NCI-H526 treated with DMSO at 0.1 percent for 48 hours (cell line): ENCODE data around the gene PRKACG.

ENCODE experiments used
- DNase-seq: peaks from one replicate; lab custom pipeline; 2025; lab: John Stamatoyannopoulos, UW

The PRKACG gene

DNA sequence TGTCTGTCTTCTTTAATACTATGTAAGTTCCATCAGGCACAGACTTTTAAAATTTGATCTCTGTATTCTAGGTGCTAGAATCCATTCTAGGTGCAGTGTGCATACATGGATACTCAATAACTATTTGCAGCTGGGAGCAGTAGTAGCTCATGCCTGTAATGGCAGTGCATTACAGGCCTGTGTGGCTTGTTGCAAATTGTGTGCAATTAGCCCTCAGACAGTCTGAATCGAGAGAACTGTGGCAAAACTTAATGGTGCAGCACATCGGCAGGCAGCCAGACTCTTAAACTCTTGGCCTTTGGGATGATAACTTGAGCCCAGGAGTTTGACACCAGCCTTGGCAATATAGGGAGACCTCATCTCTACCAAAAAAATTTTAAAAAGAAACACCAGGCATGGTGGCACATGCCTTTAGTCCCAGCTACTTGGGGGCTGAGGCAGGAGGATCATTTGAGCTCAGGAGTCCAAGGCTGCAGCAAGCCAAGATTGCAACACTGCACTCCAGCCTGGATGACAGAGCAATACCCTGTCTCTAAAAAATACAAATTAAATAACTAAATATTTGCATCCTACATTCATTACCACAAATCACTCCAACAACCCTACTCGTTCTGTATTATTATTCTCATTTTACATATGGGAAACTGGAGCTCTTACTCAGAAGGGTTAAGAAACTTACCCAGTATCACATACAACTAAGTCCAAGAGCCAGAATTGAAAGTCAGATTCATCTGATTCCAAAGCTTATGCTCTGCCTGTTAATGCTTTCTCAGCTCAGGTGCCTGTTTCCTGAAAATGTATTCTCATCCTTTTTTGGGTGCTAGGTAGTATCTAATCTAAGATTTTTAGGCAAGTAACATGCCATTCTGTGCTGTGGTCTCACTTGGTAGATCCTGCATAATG lies 30.1 kb downstream of the PRKACG start:
- no peak for DNase-seq

DNA sequence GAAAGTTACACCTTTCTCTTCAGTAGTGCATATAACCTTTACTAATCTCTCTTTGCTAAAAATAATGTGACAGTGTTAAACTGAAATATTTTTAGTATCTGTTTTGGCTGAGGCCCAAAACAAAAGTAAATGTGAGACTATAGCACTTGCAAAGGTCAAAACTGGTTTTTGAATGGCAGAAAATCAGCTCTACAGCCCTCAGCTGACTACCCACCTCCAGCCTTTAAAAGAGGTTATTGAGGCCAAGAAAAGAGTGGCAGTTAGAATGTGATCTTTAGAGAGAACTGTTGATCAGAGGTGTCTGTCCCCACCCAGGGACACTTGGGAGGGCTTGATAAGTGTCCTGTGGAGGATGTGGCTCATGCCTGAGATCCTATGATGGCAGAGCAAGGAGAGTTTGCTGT lies 30.9 kb downstream of the PRKACG start:
- no peak for DNase-seq

- DNase-seq, result no peak
Measured at GRCh38 chr9:68981789-68982188, 32.1 kb downstream of the PRKACG start.

DNA sequence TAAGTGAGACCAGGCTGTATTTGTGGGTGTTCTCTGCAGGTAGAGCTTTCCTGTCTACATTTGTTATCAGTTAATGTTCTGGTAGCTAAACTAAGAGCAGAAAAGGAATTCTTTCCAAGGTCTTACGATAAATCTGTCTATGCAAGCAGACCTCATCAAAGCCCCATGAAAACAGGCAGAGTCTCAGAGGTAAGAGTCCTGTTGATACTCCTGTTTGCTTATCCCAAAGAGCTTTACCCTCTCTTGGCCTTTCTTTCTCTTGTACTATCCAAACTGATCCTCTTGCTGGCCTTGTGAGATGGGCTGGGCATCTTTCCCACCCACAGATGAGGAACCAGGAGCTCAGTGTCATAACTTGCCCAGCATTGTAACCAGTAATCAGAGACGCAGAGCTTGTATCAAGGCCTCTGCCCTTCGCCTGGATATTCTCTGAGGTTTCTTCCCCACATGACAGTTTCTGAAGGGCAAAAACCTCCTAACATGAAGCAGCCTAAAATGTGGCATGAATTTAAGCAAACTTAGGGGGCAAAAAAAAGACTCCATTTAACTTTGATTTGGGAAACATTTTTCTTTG lies 33.5 kb downstream of the PRKACG start:
- DNase-seq, result no peak

- DNase-seq, result no peak
Measured at GRCh38 chr9:68979538-68980314, 34.2 kb downstream of the PRKACG start.

GRCh38 chr9:68978501-68978900 lies 35.4 kb downstream of the PRKACG start:
- DNase-seq, result no peak

DNA sequence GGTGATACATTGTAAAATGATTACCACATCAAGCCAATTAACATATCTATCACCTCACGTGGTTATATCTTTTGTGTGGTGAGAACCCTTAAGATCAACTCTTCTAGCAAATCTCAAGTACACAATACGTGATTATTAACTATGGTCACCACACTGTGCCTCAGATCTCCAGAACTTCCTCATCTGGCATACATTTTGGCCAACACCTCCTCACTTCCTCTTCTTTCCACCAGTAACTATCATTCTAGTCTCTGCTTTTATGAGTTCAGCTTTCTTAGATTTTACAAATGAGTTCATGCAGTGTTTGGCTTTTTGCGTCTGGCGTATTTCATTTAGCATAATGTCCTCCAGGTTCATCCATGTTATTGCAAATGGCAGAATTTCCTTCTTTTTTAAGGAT lies 35.8 kb downstream of the PRKACG start:
- no peak for DNase-seq

- no peak for DNase-seq
Measured at GRCh38 chr9:68975365-68976043, 38.4 kb downstream of the PRKACG start.

- no peak for DNase-seq
Measured at GRCh38 chr9:68974901-68975300, 39.0 kb downstream of the PRKACG start.

DNA sequence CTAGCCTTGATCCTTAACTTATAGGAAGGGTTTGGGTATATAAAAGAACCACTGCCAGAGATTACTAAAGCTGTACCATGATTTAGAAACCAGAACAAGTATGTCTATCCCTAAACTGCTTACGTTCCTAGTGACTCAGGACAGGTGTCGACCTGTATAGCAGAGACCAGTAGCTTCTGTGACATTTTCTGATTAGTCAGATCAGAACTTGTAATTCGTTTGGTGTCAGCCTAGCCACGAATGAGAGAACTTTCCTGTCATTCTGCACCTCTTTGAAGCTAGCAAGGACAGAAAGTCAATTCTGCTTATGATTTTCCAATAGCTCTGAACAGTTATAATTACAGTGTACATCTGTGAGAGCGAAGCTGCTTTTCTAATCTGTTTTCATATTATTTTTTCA lies 39.5 kb downstream of the PRKACG start:
- DNase-seq, result no peak

DNA sequence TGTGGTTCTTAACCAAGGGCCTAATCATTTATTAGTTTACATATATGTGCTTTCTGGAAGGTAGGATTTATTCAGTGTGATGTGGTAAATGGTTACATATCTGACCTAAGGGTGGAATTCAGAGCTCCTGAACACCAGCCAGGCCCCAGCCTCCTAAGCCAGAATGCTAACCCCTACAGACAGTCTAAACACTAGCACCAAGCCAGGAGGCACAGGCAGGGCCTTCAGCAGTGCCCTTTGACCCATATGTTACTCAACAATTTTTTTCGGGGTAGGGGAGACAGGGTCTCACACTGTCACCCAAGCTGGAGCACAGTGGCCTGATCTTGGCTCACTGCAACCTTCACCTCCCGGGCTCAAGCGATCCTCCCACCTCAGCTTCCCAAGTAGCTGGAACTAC lies 40.3 kb downstream of the PRKACG start:
- DNase-seq, result no peak

GRCh38 chr9:68970151-68970550 lies 43.8 kb downstream of the PRKACG start:
- DNase-seq, result no peak

DNA sequence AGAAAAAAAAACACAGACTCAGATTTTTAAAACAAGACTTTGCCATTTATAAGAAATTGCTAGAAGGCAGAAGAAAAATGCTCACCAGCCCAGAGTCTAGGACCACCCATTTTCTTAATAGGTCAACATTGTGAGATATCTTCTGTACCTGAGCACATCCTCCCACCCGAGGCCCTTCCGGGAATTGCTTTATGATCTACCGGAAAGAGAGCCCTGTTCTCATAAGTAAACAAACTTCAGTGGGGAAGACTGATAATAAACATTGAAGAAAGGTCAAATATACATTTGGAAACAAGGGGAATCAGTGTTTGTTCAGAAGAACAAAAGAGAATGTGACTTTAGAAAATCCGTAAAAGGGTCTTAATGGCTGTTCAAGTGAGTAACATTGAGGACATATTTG lies 44.4 kb downstream of the PRKACG start:
- no peak for DNase-seq

DNA sequence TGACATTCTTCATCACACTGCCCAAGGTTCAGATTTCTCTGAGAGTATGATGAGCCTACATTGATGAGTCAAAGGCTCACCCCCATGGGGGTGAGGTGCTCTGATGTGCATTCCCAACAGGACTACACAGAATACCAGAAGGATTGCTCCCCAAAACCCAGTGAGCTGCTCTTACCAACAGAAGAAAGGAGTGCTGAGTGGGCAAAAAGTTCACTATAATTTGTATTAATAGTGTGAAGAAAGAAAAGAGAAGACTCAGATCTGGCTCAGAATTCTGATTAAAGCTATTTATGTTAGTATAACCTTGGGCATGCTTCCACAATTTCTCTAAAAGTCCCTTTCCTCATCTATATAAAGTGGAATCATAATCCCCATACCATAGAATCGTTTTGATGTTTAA lies 46.1 kb downstream of the PRKACG start:
- no peak for DNase-seq

DNA sequence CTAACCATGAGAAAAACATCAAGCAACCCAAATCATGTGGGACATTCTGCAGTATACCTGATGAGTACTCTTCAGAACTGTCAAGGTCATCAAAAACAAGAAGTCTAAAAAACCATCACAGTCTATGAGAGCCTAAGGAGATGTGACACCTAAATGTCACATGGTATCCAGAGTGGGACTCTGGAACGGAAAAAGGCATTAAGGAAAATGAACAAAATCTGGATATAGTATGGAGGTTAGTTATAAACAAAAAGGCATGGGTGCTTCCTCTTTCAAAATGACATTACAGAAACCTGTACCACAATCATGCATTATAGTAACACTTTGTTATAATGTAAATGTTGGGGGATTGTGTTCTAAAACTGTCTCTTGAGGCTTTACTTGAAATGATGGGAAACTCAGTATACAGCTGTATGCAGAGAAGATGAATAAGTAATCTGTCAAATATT lies 47.4 kb downstream of the PRKACG start:
- DNase-seq, result no peak

GRCh38 chr9:68964765-68965164 lies 49.1 kb downstream of the PRKACG start:
- no peak for DNase-seq

GRCh38 chr9:68964102-68964541 lies 49.8 kb downstream of the PRKACG start:
- no peak for DNase-seq

DNA sequence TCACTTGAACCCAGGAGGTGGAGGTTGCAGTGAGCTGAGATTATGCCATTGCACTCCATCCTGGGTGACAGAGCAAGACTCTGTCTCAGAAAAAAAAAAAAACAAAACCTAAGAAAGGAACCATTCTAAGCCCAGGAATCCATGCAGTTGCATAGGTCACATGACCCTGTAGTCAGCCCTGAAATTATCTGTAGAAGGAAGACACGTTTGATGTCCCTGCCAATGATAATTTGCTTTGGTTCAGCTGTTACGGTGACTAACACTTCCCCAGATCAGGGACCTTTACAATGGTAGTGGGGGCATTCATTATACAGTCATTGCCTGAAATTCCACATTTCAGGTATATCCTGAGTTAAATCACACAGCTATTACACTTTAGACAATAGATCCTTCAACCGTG lies 50.5 kb downstream of the PRKACG start:
- DNase-seq, result no peak
